ENCODE measurements around the gene KCNN1. TPM values are rescaled to one million over a fixed set of nuclear protein-coding genes. Genes with fewer than 3 reads are reported as not detected.

Gene KCNN1
- total RNA-seq (2011; cell fraction: chromatin; rRNA removed; ENCODE audit: low replicate concordance), result 1.2 and 3.6 TPM in 2 replicates
- total RNA-seq (2011; cell fraction: nucleolus; rRNA removed), result 2.8 TPM in 2 replicates
- total RNA-seq (2011; cell fraction: nucleoplasm; rRNA removed), result 1.5 and 2.7 TPM in 2 replicates
- 1.4 and 5.2 TPM in 2 replicates for total RNA-seq (2014; rRNA removed)
- total RNA-seq (2014; rRNA removed; fragmentation: Illumina TruSeq; extraction: Trizol), result 0.22 and 0.33 TPM in 2 replicates
- total RNA-seq (2015; rRNA removed; fragmentation: Illumina TruSeq; extraction: Trizol), result 0.72 and 0.98 TPM in 2 replicates
- 4.7 and 6.2 TPM in 2 replicates for total RNA-seq (2021)
- 1.4 and 2.9 TPM in 2 replicates for polyA plus RNA-seq (2011; rRNA removed)
- 4.5 and 7.9 TPM in 2 replicates for polyA plus RNA-seq (2011; cell fraction: cytosol; rRNA removed)
- polyA plus RNA-seq (2011; cell fraction: nucleus; rRNA removed), result 2.2 and 3.5 TPM in 2 replicates
- 2.7 and 5.0 TPM in 2 replicates for polyA plus RNA-seq (2012)
- polyA plus RNA-seq (2014; fragmentation: Illumina TruSeq; extraction: Trizol), result 0.25 and 1.1 TPM in 2 replicates
- polyA plus RNA-seq (2014; fragmentation: Nextera tagmentation; extraction: Ambion mirVana), result under 1 TPM; 0.01 to 0.04 TPM
- polyA plus RNA-seq (2014; rRNA removed), result 1.3 and 3.2 TPM in 2 replicates
- polyA minus RNA-seq (2011; rRNA and poly(A)+ RNA removed), result 1.2 and 1.5 TPM in 2 replicates
- 3.6 and 4.8 TPM in 2 replicates for polyA minus RNA-seq (2011; cell fraction: cytosol; rRNA and poly(A)+ RNA removed)
- 2.2 and 2.4 TPM in 2 replicates for polyA minus RNA-seq (2011; cell fraction: nucleus; rRNA and poly(A)+ RNA removed)
- Bru-seq, nascent RNA, result percentile 30 among the genes with signal in this experiment
- BruChase-seq, experiment 1, labeled RNA remaining after a 2-hour chase, result percentile 29 among the genes with signal in this experiment
- BruChase-seq, experiment 2, labeled RNA remaining after a 6-hour chase, result percentile 30 among the genes with signal in this experiment
- long read RNA-seq, experiment 1, partial matches to known transcripts, result 0 of 4 reads
- long read RNA-seq, experiment 1, other reads (novel, unspliced or antisense), result 4 of 4 reads
- long read RNA-seq, experiment 2, partial matches to known transcripts, result 1 of 7 reads
- long read RNA-seq, experiment 2, other reads (novel, unspliced or antisense), result 5 of 7 reads
- long read RNA-seq, experiment 3, result 0 reads

- ATAC-seq, result peak; percentile 74
- POLR2A ChIA-PET, result interaction anchor here (0.9 kb wide), 1 partner anchor 11 kb away, joined by 3 read pairs; no protein-coding TSS in a partner anchor
- intact Hi-C loops (cut with micrococcal nuclease), result no loop called here
- peak within 1 kb of the TSS; percentile 57 for H2AFZ ChIP-seq (ENCODE audit: low read depth, low read length)
- peak within 1 kb of the TSS; percentile 69 for H3K4me2 ChIP-seq (ENCODE audit: insufficient read depth, low read length)
- peak within 1 kb of the TSS; percentile 36 for H3K4me3 ChIP-seq
- no peaks in the 10 kb centered on the region for H3K9me3 ChIP-seq (replicated peaks; ENCODE audit: control insufficient read depth, insufficient read depth, low read depth, low read length)
- no TSS peak for BruUV-seq (replicated peaks)
- no peak within 1 kb of the TSS for H3K27ac ChIP-seq (ENCODE audit: extremely low read depth, low read depth, low read length)
- no peaks in the 10 kb centered on the region for H3K36me3 ChIP-seq (ENCODE audit: control insufficient read depth, insufficient read depth, low read length)
- peak within 1 kb of the TSS in 1 of 2 experiments; percentile 90; a peak in 2 of 4 replicates for H3K9ac ChIP-seq (ENCODE audit: insufficient read depth in 1 of 2, low read depth in 2 of 2, low read length in 2 of 2)
- FAIRE-seq, result no peak
- in situ Hi-C loops (cut with MboI), result no loop called here
- no peaks in the 10 kb centered on the region for H3K9me1 ChIP-seq (ENCODE audit: control insufficient read depth, insufficient read depth, low read length)
- H3K27me3 ChIP-seq (ENCODE audit: control insufficient read depth in 2 of 2, insufficient read depth in 2 of 2, low read length in 2 of 2), result no peaks in the 10 kb centered on the region
- H3K79me2 ChIP-seq (ENCODE audit: control insufficient read depth, insufficient read depth, low read length), result no peaks in the 10 kb centered on the region
- 32% methylated on average over 9 of the region's 59 CpGs for WGBS (ENCODE audit: insufficient coverage, low coverage, missing lambda C conversion rate)
- H4K20me1 ChIP-seq (replicated peaks; ENCODE audit: control insufficient read depth, insufficient read depth, low read length), result no peaks in the 10 kb centered on the region
- DNase-seq (ENCODE audit: extremely low read depth in 1 of 4, low spot score in 3 of 4), result peak in 3 of 4 experiments; percentile 92 to 99 (median 99)
- H3K4me1 ChIP-seq (replicated peaks in 1 of 2; ENCODE audit: control insufficient read depth in 2 of 2, insufficient read depth in 2 of 2, low read length in 2 of 2), result peaks cover 12 to 47% of the 10 kb centered on the region in 2 experiments
- CTCF ChIA-PET (ENCODE audit: low intra/inter-chr PET ratio), result no interaction called here
- no peak for TF ChIP-seq DMBX1 (CRISPR knock-in tag; IDR thresholded peaks at IDR 0.05; ENCODE audit: borderline replicate concordance)
- TF ChIP-seq HMBOX1 (IDR thresholded peaks at IDR 0.05), result no peak
- TF ChIP-seq OTX1 (CRISPR knock-in tag; IDR thresholded peaks at IDR 0.05), result no peak
- TF ChIP-seq VEZF1 (CRISPR knock-in tag; IDR thresholded peaks at IDR 0.05), result peak; percentile 63
- no peak for TF ChIP-seq HNRNPL (IDR thresholded peaks at IDR 0.05; ENCODE audit: low read depth, low read length)
- TF ChIP-seq NR2C2 (CRISPR knock-in tag; IDR thresholded peaks at IDR 0.05), result no peak
- 0 out of 2 replicates have a peak, but pooled peaks have one; percentile 36 for TF ChIP-seq NR2C2 (tag; IDR thresholded peaks at IDR 0.05)
- TF ChIP-seq CSDE1 (IDR thresholded peaks at IDR 0.05), result no peak
- no peak for TF ChIP-seq DACH1 (IDR thresholded peaks at IDR 0.05; ENCODE audit: partially characterized antibody)
- TF ChIP-seq SRSF1 (IDR thresholded peaks at IDR 0.05; ENCODE audit: low read depth, low read length), result no peak
- TF ChIP-seq TFE3 (CRISPR knock-in tag; IDR thresholded peaks at IDR 0.05), result no peak
- no peak for TF ChIP-seq RUNX1 (IDR thresholded peaks at IDR 0.05; ENCODE audit: low read depth)
- TF ChIP-seq ZNF561 (CRISPR knock-in tag; conservative IDR thresholded peaks at IDR 0.05), result no peak
These were observed at the start of gene KCNN1 for GRCh38 chr19:17966550-17967256. Gene KCNN1 (plus strand): TSS chr19:17967107. CDS start chr19:17973889, 6,782 bp downstream.

All from K562 (cell line).